NCI-H2029 (cell line): ENCODE measurements around the gene PRODH.
"Not testable (repeated sequence)": the region's sequence is repeated elsewhere in the genome, so short reads cannot be mapped to it uniquely, and the experiment has no call there.

Source experiments
- DNase-seq: peaks from one replicate; lab custom pipeline; 2025; lab: John Stamatoyannopoulos, UW

Gene PRODH

GRCh38 chr22:18906410-18906745 is 29.7 kb downstream of the PRODH start:
- not testable (repeated sequence) for DNase-seq

GRCh38 chr22:18905540-18906409 is 30.3 kb downstream of the PRODH start, which contains the start of gene DGCR6:
TSS of gene DGCR6 (plus strand) at chr22:18906320. CDS start at chr22:18906375, 55 bp downstream.
- DNase-seq = no peak

- not testable (repeated sequence) for DNase-seq
Observed at GRCh38 chr22:18896037-18896657, 39.9 kb downstream of the PRODH start.

- DNase-seq = not testable (repeated sequence)
Observed at GRCh38 chr22:18893775-18894174, 42.3 kb downstream of the PRODH start.

- DNase-seq = not testable (repeated sequence)
Observed at GRCh38 chr22:18890510-18891192, 45.4 kb downstream of the PRODH start.

GRCh38 chr22:18888115-18888514 is 48.0 kb downstream of the PRODH start:
- no peak for DNase-seq

GRCh38 chr22:18884465-18884864 is 51.6 kb downstream of the PRODH start:
- DNase-seq = not testable (repeated sequence)

- DNase-seq = not testable (repeated sequence)
Observed at GRCh38 chr22:18881260-18881659, 54.8 kb downstream of the PRODH start.
